ENCODE results near the gene RAP1GAP2.

Gene RAP1GAP2

GRCh38 chr17:2906901-2907300 is 110.7 kb downstream of the RAP1GAP2 start:
- DNase-seq (ENCODE audit: extremely low spot score) = no peak
- ChIA-PET POLR2A (no interaction called here), CTCF (interaction anchor here (0.6 kb wide), 1 partner anchor 19 kb away, joined by 7 read pairs; no protein-coding TSS in a partner anchor)
- no peak for TF ChIP-seq HDGF (IDR thresholded peaks at IDR 0.05; ENCODE audit: borderline replicate concordance)
- TF ChIP-seq FOXM1 (IDR thresholded peaks at IDR 0.05; ENCODE audit: borderline replicate concordance) = no peak
- TF ChIP-seq SUZ12 (IDR thresholded peaks at IDR 0.05) = no peak
- TF ChIP-seq NFRKB (IDR thresholded peaks at IDR 0.05) = no peak
- no peak for TF ChIP-seq ZNF384 (IDR thresholded peaks at IDR 0.05)
- TF ChIP-seq FOXA1 (IDR thresholded peaks at IDR 0.05) = no peak
- no peak for TF ChIP-seq CTBP1 (IDR thresholded peaks at IDR 0.05; ENCODE audit: borderline replicate concordance)
- TF ChIP-seq ELF4 (IDR thresholded peaks at IDR 0.05) = no peak
- TF ChIP-seq L3MBTL2 (conservative IDR thresholded peaks at IDR 0.05) = no peak
- TF ChIP-seq SP1 (IDR thresholded peaks at IDR 0.05) = no peak
- TF ChIP-seq ARNT (IDR thresholded peaks at IDR 0.05) = no peak
- no peak for TF ChIP-seq LEF1 (IDR thresholded peaks at IDR 0.05; ENCODE audit: borderline replicate concordance)
- no peak for TF ChIP-seq PKNOX1 (IDR thresholded peaks at IDR 0.05)
- TF ChIP-seq BHLHE40 (IDR thresholded peaks at IDR 0.05; ENCODE audit: borderline replicate concordance) = no peak
- no peak for TF ChIP-seq TARDBP (IDR thresholded peaks at IDR 0.05)
- TF ChIP-seq FOXK2 (IDR thresholded peaks at IDR 0.05) = no peak

- TF ChIP-seq ZNF384 (IDR thresholded peaks at IDR 0.05) = no peak
- no peak for TF ChIP-seq L3MBTL2 (conservative IDR thresholded peaks at IDR 0.05)
- no peak for TF ChIP-seq PKNOX1 (IDR thresholded peaks at IDR 0.05)
- TF ChIP-seq ELF4 (IDR thresholded peaks at IDR 0.05) = no peak
- no peak for TF ChIP-seq FOXA1 (IDR thresholded peaks at IDR 0.05)
- no peak for TF ChIP-seq SUZ12 (IDR thresholded peaks at IDR 0.05)
- CTCF ChIA-PET = no interaction called here
Measured at GRCh38 chr17:2909175-2909845, 113.1 kb downstream of the RAP1GAP2 start.

GRCh38 chr17:2909846-2910234 is 113.6 kb downstream of the RAP1GAP2 start:
- TF ChIP-seq PKNOX1 (IDR thresholded peaks at IDR 0.05) = no peak
- DNase-seq (ENCODE audit: extremely low spot score) = no peak
- ChIA-PET CTCF (no interaction called here), POLR2A (no interaction called here)

More at GRCh38 chr17:2909175-2909845, 113.1 kb downstream of the RAP1GAP2 start:
- DNase-seq (ENCODE audit: extremely low spot score) = no peak
- POLR2A ChIA-PET = no interaction called here

DNA sequence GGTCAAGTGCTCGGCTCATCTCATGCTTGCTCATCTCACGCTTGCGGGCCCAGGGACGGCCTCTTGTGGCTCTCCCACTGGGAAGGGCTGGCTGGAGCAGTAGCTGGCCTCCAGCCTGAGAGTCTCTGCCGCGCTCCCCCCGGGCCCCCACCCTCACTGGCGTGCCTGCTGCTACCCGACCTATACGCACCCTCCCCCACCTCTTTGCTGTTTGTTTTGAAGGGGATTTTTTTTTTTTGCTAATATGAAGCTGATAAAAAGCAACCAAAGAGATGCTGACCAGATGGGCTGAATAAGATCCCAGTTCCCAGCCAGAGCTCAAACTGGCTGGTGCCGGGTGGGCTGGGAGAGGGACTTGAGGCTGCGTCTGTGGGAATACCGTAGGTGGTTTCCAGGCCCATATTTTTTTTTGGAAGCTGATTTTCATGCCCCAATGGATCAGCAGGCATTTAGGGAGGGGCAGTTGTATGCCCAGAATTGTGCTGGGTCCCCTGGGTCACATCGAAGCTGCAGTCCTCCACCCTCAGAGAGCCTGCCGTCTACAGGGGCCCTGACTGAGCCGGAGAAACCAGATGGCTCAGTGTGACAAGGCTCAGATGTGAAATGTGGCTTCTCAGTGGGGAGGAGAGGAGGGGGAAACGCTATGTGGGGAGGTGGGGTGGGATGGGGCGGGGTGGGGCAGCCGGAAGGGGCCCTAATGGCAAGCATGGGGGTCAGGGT is 115.0 kb downstream of the RAP1GAP2 start:
- CTCF ChIA-PET = no interaction called here
- TF ChIP-seq FOXM1 (IDR thresholded peaks at IDR 0.05; ENCODE audit: borderline replicate concordance) = no peak
- POLR2A ChIA-PET = no interaction called here
- no peak for DNase-seq (ENCODE audit: extremely low spot score)

DNA sequence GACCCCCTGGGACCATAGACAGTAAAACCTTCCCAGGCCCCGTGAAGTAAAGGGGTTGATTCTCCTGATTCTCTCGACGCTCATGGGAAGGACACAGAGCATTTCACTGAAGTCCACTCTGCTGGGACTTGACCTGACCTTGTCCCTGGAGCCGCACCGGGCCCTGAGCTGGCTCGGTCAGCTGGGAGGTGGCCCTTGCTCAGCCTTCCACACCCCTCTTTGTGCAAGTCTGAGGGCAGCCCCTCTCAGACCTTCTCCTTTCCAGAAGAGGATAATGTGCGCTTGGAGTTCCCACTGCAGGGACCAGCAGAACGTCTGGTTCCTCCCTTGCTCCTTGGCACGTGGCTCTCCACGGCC is 115.5 kb downstream of the RAP1GAP2 start:
- ChIA-PET CTCF (no interaction called here), POLR2A (no interaction called here)
- TF ChIP-seq ZNF384 (IDR thresholded peaks at IDR 0.05) (no peak), ELF4 (IDR thresholded peaks at IDR 0.05) (no peak), FOXA1 (IDR thresholded peaks at IDR 0.05) (no peak), TARDBP (IDR thresholded peaks at IDR 0.05) (no peak), FOXK2 (IDR thresholded peaks at IDR 0.05) (no peak), BHLHE40 (IDR thresholded peaks at IDR 0.05; ENCODE audit: borderline replicate concordance) (no peak), PKNOX1 (IDR thresholded peaks at IDR 0.05) (no peak), SP1 (IDR thresholded peaks at IDR 0.05) (no peak), LEF1 (IDR thresholded peaks at IDR 0.05; ENCODE audit: borderline replicate concordance) (no peak), SUZ12 (IDR thresholded peaks at IDR 0.05) (no peak), HDGF (IDR thresholded peaks at IDR 0.05; ENCODE audit: borderline replicate concordance) (no peak), CTBP1 (IDR thresholded peaks at IDR 0.05; ENCODE audit: borderline replicate concordance) (no peak), NFRKB (IDR thresholded peaks at IDR 0.05) (no peak), FOXM1 (IDR thresholded peaks at IDR 0.05; ENCODE audit: borderline replicate concordance) (no peak), ARNT (IDR thresholded peaks at IDR 0.05) (no peak), L3MBTL2 (conservative IDR thresholded peaks at IDR 0.05) (no peak)
- DNase-seq (ENCODE audit: extremely low spot score) = no peak

GRCh38 chr17:2912754-2913153 is 116.5 kb downstream of the RAP1GAP2 start:
- CTCF ChIA-PET = no interaction called here

More at GRCh38 chr17:2912754-2913153, 116.5 kb downstream of the RAP1GAP2 start:
- no peak for DNase-seq (ENCODE audit: extremely low spot score)
- POLR2A ChIA-PET = no interaction called here
- TF ChIP-seq L3MBTL2 (conservative IDR thresholded peaks at IDR 0.05) = no peak
- no peak for TF ChIP-seq NFRKB (IDR thresholded peaks at IDR 0.05)
- no peak for TF ChIP-seq ARNT (IDR thresholded peaks at IDR 0.05)
- no peak for TF ChIP-seq FOXK2 (IDR thresholded peaks at IDR 0.05)
- no peak for TF ChIP-seq BHLHE40 (IDR thresholded peaks at IDR 0.05; ENCODE audit: borderline replicate concordance)

All from HEK293T (cell line).